GM18505 (cell line): ENCODE data around the gene ERP44.
A peak's percentile ranks its signal among the peaks of the same experiment; 100 is the strongest.
"Not testable (repeated sequence)": the region's sequence is repeated elsewhere in the genome, so short reads cannot be mapped to it uniquely, and the experiment has no call there.

Experiments
- ATAC-seq: cut with Tn5 transposase; IDR thresholded peaks from one replicate; pipeline ENCODE4 v1.9.1; 2021; ENCODE audit not compliant: unreplicated experiment
- POLR2A ChIP-seq: IDR thresholded peaks from 4 replicates; pipeline ENCODE4 v1.6.1; 2011; ENCODE audit warnings: borderline replicate concordance; ENCODE audit not compliant: insufficient read depth, insufficient read length; ENCODE audit errors: extremely low read depth

ERP44 gene

GRCh38 chr9:100066539-100066938 lies 32.3 kb downstream of the ERP44 start:
- no peak for TF ChIP-seq POLR2A
- peak; percentile 79 for ATAC-seq

- TF ChIP-seq POLR2A, result no peak
- ATAC-seq, result no peak
Observed at GRCh38 chr9:100064872-100065581, 33.8 kb downstream of the ERP44 start.

- no peak for TF ChIP-seq POLR2A
- ATAC-seq, result no peak
Observed at GRCh38 chr9:100063185-100063584, 35.6 kb downstream of the ERP44 start.

- ATAC-seq, result not testable (repeated sequence)
Observed at GRCh38 chr9:100062683-100063082, 36.1 kb downstream of the ERP44 start.

- no peak for TF ChIP-seq POLR2A
- ATAC-seq, result peak; percentile 78
Observed at GRCh38 chr9:100058699-100059579, 39.9 kb downstream of the ERP44 start.

GRCh38 chr9:100057624-100058023 lies 41.2 kb downstream of the ERP44 start:
- no peak for ATAC-seq
- TF ChIP-seq POLR2A, result no peak

- no peak for ATAC-seq
- TF ChIP-seq POLR2A, result no peak
Observed at GRCh38 chr9:100056561-100056960, 42.2 kb downstream of the ERP44 start.

GRCh38 chr9:100052375-100052774 lies 46.4 kb downstream of the ERP44 start:
- TF ChIP-seq POLR2A, result no peak
- ATAC-seq, result no peak

GRCh38 chr9:100049551-100049950 lies 49.2 kb downstream of the ERP44 start:
- TF ChIP-seq POLR2A, result no peak
- ATAC-seq, result no peak

- TF ChIP-seq POLR2A, result no peak
- ATAC-seq, result no peak
Observed at GRCh38 chr9:100038472-100038871, 60.3 kb downstream of the ERP44 start.

- no peak for ATAC-seq
- no peak for TF ChIP-seq POLR2A
Observed at GRCh38 chr9:100033877-100034551, 64.8 kb downstream of the ERP44 start.

- TF ChIP-seq POLR2A, result no peak
- no peak for ATAC-seq
Observed at GRCh38 chr9:100030548-100030947, 68.3 kb downstream of the ERP44 start.

GRCh38 chr9:100029251-100029650 lies 69.5 kb downstream of the ERP44 start:
- TF ChIP-seq POLR2A, result no peak
- no peak for ATAC-seq
